Right atrium auricular region (tissue), 2 donors: Measurements from ENCODE around the gene ADAMTS17. TPM values are rescaled to one million over a fixed set of nuclear protein-coding genes. Genes with fewer than 3 reads are reported as not detected.

Experiments
- DNase-seq: peaks from one replicate; pipeline ENCODE4 v3.0.0-alpha.2; 2019; ENCODE audit warnings: low spot score
- H3K27ac ChIP-seq, 2 donors: fragments of 200-600 bp; sonication (generic); 1 replicate in 1 of 2; 2 replicates in 1 of 2; pipeline ENCODE4 v1.5.1; 2016 to 2019
- H3K27me3 ChIP-seq, 2 donors: fragments of 200-600 bp; sonication (generic); one replicate each; pipeline versions ENCODE4 v1.5.1 to v1.6.0; 2017 to 2019
- H3K36me3 ChIP-seq: fragments of 200-600 bp; sonication (generic); one replicate; pipeline ENCODE4 v1.5.1; 2016
- H3K4me1 ChIP-seq, 2 donors: fragments of 200-600 bp; sonication (generic); one replicate each; pipeline versions ENCODE4 v1.5.1 to v1.6.0; 2017 to 2019
- H3K4me3 ChIP-seq, 2 donors: fragments of 200-600 bp; sonication (generic); 1 replicate in 1 of 2; 2 replicates in 1 of 2; pipeline ENCODE4 v1.5.1; 2017 to 2019; ENCODE audit warnings: mild to moderate bottlenecking in 1 of 2, moderate library complexity in 1 of 2
- H3K9me3 ChIP-seq, 2 donors: fragments of 200-600 bp; sonication (generic); one replicate each; pipeline ENCODE4 v1.5.1; 2019
- total RNA-seq, 2 donors: library from RNA; depleted of rRNA; stranded (reverse); fragments of >200 nt; gene quantifications; one replicate each; pipeline ENCODE4 v1.1.0, GENCODE V29; 2016
- TF ChIP-seq, protein P1 (sequence below), 2 donors: fragments of 200-600 bp; sonication (generic); IDR thresholded peaks; one replicate each; pipeline ENCODE4 v1.5.1; 2019; ENCODE audit warnings: antibody characterized with exemption in 2 of 2

The ADAMTS17 gene
- total RNA-seq, 2 donors from 2014 or later: 3.6 to 4.4 TPM

DNA sequence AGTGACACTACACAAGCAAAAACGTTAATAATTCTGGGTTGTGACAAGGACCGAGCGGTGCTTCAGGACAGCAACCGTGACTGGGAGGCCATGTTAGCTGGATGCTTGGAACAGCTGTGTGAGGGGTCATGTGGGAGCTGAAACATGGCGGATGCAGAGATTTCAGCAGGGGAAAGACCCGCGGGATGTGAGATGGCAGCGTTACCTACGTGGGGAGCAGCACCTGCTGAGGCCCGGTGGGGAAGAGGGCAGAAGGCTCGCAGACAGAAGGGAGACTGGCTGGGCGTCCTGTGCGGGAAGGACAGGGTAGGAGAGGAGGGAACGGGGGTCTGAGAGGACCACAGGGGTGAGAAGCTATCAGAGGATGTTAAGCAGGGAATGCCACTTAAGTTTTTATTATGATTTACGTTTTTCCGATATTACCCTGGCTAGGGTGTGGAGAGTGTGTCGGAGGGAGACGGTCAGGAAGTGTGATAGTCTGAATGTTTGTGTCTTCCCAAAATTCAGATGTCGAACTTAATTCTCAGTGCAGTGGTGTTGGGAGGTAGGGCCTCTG is 379.7 kb downstream of the ADAMTS17 start:
- no peaks in the 10 kb centered on the region for H3K27me3 ChIP-seq
- H3K36me3 ChIP-seq: no peaks in the 10 kb centered on the region
- H3K4me1 ChIP-seq: no peaks in the 10 kb centered on the region
- TF ChIP-seq, protein P1, sequence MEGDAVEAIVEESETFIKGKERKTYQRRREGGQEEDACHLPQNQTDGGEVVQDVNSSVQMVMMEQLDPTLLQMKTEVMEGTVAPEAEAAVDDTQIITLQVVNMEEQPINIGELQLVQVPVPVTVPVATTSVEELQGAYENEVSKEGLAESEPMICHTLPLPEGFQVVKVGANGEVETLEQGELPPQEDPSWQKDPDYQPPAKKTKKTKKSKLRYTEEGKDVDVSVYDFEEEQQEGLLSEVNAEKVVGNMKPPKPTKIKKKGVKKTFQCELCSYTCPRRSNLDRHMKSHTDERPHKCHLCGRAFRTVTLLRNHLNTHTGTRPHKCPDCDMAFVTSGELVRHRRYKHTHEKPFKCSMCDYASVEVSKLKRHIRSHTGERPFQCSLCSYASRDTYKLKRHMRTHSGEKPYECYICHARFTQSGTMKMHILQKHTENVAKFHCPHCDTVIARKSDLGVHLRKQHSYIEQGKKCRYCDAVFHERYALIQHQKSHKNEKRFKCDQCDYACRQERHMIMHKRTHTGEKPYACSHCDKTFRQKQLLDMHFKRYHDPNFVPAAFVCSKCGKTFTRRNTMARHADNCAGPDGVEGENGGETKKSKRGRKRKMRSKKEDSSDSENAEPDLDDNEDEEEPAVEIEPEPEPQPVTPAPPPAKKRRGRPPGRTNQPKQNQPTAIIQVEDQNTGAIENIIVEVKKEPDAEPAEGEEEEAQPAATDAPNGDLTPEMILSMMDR (IDR thresholded peaks at IDR 0.05): no peak
- peak; percentile 40 for DNase-seq
- H3K4me3 ChIP-seq: no peak overlapping the region
- no peak overlapping the region for H3K27ac ChIP-seq
- no peaks in the 10 kb centered on the region for H3K9me3 ChIP-seq

DNA sequence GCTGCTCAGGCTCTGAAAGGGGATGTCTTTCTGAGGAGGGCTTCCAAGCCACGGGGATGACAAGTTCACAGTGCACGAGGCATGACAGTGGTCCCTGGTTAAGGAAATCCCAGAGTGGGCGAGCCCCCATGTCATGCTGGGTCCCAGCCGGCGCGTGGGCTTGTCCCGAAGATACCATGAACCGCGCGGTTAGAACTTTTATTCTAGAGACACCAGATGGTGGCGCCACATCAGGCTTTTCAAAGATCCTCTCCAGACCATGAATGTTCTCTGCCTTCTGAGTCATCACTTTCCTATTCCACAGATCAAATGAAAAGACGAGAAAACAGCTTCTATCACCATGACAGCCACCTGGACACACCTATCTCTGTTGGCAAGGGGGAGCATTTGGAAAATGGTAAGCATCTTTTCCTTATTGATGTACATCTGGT is 380.7 kb downstream of the ADAMTS17 start:
- H3K9me3 ChIP-seq: no peaks in the 10 kb centered on the region
- TF ChIP-seq, protein P1 (IDR thresholded peaks at IDR 0.05): peak; percentile 33 to 59
- no peaks in the 10 kb centered on the region for H3K4me1 ChIP-seq
- H3K4me3 ChIP-seq: no peak overlapping the region
- no peaks in the 10 kb centered on the region for H3K36me3 ChIP-seq
- DNase-seq: peak; percentile 70
- no peaks in the 10 kb centered on the region for H3K27me3 ChIP-seq
- no peak overlapping the region for H3K27ac ChIP-seq

DNA sequence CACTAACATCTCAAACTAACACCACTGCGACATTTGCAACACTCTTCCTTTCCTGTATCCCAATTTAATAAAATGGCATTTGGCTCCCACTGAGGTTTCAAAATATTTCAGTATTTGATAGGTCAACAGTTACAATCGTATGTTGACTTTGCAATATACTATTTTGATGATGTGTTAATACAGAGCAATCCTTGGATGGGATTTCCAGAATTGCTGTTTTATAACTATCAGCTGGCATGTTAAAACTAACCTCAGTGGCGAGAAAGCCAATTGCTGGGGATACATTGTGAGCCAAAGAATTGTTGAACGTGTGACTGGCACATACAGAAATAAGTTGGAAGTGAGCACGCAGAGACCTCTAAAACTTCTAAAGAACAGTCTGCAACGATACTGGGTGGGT is 382.4 kb downstream of the ADAMTS17 start:
- Histone ChIP-seq H3K27ac (no peak overlapping the region), H3K4me3 (no peak overlapping the region), H3K27me3 (no peaks in the 10 kb centered on the region), H3K36me3 (no peaks in the 10 kb centered on the region), H3K4me1 (no peaks in the 10 kb centered on the region), H3K9me3 (no peaks in the 10 kb centered on the region)
- TF ChIP-seq, protein P1 (IDR thresholded peaks at IDR 0.05): no peak
- no peak for DNase-seq

DNA sequence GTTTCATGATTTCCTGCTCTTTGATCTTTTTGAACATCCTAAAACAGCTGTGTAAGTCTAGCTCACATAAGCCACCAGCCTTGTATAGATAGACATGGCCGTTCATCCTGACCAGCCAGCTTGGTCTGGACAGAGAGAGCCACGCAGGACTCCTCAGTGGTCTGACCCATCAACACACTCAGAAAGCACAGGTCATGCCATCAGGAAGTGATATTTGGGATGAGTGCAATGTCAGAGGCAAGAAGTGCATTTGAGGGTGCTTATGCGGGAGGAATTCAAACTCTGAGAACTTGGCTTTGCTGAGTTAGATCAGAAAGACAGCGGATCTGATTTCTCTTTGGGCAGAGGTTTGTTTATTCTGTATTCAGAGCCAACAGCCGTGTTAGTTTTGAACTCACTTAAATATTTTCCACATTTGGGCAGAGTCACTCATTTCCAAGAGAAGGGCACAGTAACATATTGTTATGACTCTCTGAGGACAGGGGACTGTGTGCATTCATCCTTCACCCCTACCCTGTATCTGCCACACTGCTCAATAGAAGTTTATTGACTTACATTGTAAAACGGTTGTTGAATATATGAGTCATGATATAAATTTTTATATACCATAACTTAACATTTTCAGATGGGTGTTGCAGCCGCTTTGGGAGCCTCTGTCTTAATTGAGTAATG is 383.2 kb downstream of the ADAMTS17 start:
- H3K4me1 ChIP-seq: no peaks in the 10 kb centered on the region
- peak; percentile 16 for DNase-seq
- TF ChIP-seq, protein P1 (IDR thresholded peaks at IDR 0.05): no peak
- no peak overlapping the region for H3K4me3 ChIP-seq
- no peaks in the 10 kb centered on the region for H3K9me3 ChIP-seq
- no peaks in the 10 kb centered on the region for H3K36me3 ChIP-seq
- no peak overlapping the region for H3K27ac ChIP-seq
- H3K27me3 ChIP-seq: no peaks in the 10 kb centered on the region

DNA sequence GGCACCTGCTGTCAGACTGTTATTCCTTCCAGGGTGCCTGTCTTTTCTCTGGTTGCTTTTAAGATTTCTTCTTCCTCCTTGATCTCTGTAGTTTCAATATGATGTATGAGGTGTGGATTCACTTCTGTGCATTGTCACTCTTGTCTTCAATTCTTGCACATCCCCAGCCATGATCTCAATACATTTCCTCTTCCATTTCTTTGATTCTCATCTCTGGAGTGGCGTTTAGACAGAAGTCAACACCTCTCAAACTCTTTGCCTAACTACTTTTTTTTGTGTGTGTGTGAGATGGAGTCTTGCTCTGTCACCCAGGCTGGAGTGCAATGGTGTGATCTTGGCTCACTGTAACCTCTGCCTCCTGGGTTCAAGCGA is 384.1 kb downstream of the ADAMTS17 start:
- Histone ChIP-seq H3K4me3 (no peak overlapping the region), H3K4me1 (no peaks in the 10 kb centered on the region), H3K9me3 (no peaks in the 10 kb centered on the region), H3K36me3 (no peaks in the 10 kb centered on the region), H3K27me3 (no peaks in the 10 kb centered on the region), H3K27ac (no peak overlapping the region)
- DNase-seq: no peak
- TF ChIP-seq, protein P1 (IDR thresholded peaks at IDR 0.05): no peak
